Activated CD8-positive, alpha-beta memory T cell treated with anti-CD3 and anti-CD28 coated beads for 24 hours (primary cell): ENCODE measurements around the gene LRP1.
A peak's percentile ranks its signal among the peaks of the same experiment; 100 is the strongest.

ENCODE experiments used
- DNase-seq: peaks from one replicate; pipeline ENCODE4 v3.0.0-alpha.2; 2020

LRP1 gene

DNA sequence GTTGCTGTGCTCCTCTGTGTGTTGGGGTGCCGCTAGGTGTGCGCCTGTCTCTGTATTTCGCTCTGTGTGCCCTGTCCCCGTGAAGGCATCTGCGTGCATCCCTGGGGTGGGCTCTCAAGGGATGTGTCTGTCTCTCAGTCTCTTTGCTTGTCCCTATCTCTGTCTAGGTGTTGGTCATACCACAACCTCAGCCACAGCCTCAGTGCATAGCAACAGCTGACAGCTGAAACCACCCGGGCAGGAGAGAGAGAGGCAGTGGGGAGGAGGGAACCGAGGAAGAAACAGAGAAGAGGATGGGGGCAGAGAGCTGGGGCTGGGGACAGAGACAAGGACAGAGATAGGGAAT, 87.4 kb downstream of the LRP1 start:
- peak; percentile 69 for DNase-seq

DNA sequence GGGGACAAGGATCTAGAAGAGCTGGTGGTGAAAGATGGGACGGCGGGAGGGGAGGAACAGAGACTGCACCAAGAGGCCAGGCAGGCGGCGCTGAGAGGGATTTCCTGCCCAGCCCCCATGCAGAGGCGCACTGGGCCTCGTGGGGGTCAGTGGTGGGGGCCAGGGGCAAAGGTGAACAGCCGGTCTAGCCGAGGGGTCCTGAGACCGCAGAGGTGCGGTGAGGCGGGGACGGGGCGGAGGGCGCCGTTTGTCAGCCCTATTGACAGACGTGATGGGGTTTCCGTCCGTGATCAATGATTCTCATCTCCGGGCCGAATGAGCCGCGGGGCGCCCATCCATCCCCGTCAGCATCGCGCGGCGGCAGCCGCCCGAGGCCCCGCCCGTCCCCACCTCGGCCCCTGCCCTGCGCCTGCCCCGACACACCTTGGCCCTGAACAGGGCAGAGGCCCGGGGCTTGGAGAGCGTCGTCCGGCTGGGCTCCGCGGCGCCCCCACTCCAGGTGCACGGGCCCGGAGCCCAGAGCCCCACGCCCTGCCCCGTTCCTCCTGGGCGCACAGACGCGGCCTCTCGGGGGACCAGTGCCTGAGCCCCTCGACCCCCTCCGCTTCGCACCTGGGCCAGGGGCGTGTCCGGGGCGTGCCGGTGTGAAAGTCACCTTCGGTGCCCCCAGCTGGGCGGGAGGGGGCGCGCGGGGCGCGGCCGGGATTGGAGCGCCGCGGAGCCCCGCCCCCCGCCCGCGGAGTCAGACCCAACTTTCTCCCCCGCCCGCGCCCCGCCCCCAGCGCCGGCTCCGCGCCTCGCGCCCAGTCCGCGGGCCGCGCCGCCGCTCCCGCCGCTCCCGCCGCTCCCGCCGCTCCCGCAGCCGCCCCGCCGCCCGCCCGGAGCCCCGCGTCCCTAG, 88.0 kb downstream of the LRP1 start, which contains the start of gene NXPH4:
TSS of gene NXPH4 (plus strand) at position 781 of the 898 bp plus-strand sequence. CDS start 176 bp downstream, outside the sequence.
- DNase-seq: peak; percentile 78

DNA sequence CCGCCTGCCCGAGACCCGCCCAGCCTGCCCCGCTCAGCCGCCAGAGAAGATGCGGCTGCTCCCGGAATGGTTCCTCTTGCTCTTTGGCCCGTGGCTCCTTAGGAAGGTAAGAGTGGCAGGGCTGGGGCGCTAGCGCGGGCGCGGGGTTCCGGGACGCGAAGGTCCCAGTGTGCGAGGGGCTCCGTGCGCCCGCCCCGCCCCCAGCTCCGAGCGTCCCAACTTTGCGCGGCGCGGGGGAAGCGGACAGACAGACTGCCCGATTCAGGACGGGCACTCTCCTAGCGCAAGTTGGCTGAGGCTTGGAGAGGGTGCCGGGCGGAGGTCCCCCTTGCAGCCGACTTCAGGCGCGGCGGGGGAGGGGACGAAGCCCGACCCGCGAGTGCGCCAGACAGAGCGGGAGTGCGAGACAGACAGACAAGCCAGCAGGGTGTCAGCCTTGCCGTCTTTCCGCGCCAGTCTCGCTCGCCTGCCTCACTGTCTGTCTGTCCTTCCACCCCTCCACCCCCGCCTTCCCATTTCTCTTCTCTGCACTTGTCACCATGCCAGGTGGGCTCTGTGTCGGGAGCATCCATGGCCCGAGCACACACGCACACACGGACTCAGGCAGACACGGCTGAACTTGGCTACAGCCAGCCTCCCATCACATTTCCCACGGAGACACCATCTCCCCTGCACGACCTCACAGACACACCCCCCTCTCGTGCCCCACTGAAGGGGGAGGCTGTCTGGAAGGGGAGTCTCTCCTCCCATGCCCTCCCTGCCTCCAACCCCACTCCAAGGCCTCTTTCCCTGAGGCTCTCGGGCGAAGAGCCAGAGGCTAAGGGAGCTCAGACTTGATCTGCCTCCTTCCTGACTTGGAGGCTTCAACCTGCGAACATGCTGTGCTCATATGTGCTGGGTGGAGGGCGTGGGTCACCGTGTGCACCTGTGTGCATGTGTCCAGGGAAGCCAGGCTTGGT, 88.9 kb downstream of the LRP1 start:
- DNase-seq: peak; percentile 73

DNA sequence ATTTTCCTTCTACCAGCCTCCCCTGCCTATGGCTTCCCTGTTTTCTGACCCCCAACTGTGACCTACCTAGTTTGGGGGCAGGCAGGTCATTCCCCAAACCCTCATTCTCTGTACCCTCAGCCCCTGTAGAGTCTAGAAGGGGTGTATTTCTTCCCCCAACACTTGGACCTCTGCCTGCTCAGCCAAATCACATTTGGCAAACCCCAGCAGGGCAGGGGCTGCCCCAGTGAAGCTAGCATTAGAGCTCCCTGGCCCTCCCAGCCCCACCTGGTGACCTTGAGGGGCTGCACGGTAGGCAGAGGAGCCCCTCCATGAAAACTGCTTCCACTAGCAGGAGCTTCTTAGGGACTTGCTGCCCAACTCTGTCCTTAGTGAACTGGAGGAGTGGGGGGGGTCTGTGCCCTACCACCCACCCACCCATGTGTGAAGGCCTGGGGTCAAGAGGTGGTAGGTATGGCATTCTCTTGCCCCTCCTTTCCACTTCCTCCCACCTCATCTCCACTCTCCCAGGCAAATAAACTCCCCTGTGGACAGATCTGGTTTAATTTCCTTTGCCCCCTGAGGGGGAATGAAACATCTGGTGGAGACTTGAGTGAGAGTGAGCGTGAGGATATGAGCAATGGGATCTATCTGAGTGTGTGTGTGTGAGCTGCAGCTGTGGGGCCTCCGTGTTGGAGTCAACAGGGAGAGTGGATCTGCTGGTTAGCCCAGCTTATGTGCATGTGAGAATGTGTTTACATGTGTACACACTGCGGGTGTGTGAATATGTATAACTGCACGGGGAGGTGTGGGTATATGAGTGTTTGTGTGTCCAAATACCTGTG, 90.0 kb downstream of the LRP1 start:
- DNase-seq: no peak

DNA sequence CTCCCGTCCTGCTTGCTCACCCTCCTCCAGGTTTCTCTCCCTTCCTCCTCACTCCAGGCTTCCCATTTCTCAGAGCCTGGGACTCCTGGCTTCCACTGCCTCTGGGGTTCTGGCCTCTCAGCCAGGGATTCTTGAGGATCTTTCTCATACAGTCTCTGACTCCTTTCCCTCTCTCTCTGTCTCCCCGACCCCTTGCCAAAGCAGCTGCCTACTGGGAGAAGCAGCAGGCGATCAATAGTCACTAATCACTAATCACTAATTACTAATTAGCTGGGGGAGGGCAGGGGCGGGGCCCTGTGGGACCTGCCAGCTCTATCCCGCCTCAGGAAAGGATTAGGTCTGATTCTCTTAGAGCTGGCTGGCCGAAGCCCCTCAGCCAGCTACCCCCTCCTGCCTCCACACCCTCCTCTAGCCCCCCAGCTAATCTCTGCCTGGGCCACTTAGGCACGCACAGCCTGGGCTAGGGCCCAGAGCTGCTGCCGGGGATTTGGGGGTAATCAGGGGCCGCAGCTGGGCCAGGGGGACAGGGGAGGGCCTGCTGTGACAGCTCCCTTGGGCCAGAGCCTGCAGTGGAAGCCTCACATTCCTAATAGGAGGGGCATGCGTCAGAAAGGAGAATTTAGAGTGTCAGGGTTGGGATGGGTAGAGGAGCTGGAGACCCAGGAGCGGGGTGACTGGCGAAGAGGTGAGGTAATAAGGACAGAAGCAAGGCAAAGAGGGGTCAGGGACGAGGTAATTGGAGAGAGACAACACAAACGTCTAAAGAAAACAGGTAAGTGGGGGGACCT, 91.1 kb downstream of the LRP1 start:
- no peak for DNase-seq

DNA sequence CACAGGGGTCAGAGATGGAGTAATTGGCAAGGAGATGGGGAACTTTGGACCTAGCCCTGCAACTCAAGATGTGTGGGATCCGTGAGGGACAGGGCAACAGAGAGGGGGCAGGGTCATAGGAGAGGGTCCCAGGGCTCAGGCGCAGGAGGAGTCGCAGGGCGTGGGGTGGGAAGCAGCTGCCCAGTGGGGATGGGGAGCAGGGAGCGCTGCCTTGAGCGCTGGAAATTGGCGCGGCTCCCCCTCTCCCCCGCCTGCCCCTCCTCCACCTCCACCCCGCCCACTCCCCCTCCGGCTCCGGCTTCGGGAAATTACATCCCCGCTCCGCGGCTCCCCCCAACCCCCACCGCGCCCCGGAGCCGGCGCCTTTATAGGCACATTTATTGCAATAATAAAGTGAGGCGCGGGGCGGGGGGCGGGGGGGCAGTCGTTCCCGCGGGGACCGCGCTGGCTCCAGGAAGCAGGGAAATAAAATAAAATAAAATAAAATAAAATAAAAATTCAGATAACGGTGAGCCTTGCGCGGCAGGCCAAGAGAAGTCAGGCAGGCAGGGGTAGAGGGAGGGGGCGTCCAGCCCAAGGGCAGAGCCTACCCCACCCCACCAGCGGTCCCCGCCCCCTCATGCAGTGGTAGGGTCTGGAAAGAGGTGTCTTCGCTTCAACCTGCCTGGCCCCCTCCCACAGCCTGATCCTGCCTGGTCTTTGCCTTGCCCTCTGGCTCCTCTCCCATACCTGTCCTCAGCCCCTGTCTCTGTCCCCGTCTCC, 91.9 kb downstream of the LRP1 start:
- no peak for DNase-seq

DNA sequence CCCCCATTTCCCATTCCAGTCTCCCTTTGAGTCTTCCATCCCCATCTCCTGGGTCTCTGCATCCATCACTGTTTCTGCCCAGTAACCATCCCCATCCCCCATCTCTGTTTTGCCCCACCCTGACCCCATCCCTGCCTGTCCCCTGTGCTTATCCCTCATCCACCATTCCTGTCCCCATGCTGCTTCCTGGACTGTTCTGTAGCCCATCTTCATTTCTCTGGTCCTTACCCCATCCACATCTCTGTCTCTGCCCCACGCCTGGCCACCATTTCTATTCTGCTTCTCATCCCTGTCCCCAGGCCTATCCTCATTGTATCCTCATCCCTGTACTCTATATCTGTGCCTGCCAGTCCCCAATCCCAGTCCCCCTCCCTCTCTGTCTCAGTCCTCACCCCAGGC, 92.5 kb downstream of the LRP1 start:
- no peak for DNase-seq

DNA sequence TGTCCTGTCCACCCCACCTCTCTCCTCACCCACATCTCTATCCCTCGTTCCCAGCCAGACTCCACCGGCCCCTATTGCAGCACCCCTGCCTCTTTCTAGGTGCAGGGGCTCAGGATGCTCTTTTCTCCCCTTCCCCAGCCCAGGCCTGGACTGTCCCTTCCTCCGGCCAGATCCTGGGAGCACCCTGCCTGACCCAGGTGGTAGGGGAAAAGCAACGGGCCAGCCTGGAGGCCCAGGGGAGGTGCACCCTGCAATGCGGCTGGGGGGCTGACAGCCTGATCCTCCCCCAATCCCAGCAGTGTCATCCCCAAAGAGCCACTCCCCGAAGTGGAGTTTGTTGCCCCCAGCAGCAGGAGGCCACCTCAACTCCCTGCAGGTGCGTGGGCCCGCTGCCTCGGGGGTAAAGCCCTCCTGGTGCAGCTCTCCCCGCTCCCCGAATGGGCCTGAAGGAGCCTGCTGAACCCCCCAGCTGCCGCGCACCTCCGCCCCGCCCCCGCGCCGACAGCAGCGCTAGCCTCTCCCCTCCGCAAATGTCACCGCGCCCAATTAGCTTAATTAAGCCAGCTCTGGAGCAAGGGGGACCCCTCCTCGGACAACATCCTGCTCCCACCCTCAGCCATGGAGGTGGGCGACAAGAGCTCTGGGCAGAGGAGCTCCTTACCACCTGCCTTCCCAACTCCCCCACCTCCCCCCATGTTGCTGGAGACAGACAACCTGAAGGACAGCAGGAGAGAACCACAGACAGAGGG, 93.1 kb downstream of the LRP1 start:
- DNase-seq: no peak

DNA sequence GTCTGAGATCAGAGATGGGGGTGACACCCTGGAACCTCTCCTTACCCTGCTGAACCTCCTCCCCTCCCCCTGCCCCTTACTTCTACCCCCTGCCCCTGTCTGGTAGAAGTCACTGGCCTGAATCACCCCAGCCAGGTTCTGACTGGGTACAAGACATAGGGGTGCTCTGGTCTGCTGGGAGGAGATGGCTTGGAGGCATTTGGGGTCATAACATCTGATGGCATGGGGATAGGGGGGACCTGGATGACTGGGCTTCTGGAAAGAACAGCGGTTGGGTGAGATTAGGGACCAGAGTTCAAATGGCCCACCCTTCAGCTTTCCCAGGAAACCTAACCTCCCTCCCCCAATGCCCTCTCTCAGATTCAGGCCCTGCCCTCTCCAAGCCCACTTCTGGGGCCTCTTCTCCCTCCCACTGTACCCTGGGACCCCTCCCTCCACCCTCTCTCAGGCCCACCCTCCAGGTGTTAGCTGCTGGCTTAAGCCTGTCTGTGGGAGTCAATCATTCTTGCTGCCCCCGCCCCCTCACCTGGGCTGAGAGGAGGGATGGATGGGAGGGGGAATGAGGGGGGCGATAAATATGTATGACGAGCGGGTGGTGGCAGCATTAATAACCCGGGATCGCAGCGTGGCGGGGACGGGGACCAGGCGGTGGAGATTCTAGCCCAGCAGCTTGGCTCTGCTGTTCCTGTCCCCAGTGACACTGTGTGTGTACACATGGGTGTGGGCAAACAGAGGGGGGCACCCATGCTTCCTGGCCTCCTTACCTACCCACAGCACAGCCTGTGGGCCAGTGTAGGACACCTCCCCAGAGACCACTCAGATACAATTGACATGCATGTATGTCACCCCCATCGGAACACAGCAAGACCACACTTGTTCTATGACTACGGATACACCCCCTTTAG, 94.3 kb downstream of the LRP1 start:
- DNase-seq: no peak

DNA sequence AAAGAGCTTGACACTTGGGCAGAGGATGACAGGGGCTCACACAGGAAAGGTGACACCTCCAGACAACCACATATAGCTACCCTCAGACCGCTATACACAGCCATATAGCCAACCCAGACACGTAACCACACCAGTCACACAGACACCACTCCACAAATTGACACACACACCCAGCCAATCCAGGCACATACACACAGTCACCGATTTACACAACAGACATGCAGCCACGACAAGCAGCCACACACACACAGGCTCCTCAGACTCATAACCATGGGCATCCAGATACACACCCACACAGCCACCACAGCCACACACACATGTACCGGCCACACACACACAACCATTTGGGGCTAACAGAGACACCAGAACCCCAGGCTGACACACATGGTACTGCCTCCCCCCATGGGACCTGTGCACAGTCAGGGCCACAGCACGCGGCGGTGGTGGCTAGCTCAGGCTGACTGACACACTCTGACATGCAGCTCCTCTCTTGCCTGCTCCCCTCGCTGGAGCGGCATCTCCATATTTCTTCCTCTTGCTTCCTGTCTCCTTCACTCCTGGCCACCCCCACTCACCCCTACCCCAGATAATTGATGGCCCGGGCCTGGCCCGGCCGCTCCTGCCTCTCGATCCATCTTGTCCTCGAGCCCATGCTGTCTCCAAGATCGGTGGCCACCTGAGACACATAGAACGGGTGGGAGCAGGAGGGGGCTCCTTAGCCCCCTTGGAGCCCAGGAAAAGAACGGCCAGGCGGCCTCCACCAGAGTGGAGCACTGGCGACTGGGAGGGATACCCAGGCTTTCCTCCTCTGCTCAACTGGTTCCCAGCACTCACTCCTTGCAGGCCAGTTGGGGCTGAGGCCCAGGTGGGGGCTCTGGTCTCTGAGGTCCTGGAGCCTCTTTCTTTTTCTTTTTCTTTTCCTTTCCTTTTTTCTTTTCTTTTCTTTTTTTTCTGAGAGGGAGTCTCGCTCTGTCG, 95.2 kb downstream of the LRP1 start:
- peak; percentile 69 for DNase-seq

DNA sequence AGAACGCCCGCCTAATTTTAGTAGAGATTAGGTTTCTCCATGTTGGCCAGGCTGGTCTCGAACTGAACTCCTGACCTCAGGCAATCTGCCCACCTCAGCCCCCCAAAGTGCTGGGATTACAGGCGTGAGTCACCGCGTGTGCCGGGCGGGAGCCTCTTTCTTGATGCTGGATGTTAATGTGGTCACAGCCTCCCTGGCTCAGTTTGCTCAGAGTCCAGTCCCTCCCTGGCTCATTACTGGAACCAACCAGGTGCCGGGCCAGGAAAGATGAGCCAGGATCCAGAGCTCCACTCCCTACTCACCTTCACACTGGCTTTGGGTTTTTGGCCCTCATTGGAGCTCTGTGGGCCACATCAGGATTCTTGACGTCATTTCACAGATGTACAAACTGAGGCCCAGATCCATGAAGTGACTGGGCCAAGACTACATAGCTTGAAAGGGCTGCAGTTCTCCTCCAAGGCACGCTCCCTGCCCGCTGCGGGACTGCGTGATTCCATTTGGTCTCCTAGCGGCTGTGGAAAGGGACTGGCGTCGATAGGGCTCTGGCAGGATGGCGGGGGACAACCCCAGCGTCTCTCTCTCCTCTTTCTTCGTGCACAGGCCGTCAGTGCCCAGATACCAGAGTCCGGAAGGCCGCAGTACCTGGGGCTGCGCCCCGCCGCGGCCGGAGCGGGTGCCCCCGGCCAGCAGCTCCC, 96.1 kb downstream of the LRP1 start:
- no peak for DNase-seq

DNA sequence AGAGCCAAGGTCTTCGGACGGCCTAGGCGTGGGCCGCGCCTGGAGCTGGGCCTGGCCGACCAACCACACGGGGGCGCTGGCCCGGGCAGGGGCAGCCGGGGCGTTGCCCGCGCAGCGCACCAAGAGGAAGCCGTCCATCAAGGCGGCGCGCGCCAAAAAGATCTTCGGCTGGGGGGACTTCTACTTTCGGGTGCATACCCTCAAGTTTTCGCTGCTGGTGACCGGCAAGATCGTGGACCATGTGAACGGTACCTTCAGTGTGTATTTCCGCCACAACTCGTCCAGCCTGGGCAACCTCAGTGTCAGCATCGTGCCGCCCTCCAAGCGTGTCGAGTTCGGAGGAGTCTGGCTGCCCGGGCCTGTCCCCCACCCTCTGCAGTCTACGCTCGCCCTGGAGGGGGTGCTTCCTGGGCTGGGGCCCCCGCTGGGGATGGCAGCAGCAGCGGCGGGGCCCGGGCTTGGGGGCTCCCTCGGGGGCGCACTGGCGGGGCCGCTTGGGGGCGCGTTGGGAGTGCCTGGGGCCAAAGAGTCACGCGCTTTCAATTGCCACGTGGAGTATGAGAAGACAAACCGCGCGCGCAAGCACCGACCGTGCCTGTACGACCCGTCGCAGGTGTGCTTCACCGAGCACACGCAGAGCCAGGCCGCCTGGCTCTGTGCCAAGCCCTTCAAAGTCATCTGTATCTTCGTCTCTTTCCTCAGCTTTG, 96.8 kb downstream of the LRP1 start:
- peak; percentile 80 for DNase-seq

DNA sequence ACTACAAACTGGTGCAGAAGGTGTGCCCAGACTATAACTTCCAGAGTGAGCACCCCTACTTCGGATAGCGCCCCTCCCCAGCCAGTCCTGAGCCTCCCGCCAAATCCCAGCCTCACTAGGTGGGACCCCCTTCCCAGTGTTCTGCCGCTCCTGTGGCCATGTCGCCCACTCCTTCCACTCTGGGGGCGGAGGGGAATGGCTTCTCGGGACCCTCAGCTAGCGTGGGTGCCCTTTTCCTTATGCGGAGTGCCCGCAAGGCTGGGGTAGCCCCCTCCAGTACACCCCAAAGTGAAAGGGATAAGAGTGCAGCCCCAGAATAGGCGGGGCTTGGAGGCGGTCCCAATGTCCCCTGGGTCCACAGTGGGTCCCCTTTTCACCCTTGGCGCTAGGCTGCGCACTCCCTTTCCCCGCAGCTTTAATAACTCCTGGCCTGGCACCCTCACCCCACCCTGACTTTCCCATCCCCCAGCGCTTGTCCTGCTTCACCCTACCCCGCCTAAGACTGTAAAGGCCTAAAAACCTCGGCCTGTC, 97.5 kb downstream of the LRP1 start:
- DNase-seq: peak; percentile 57

DNA sequence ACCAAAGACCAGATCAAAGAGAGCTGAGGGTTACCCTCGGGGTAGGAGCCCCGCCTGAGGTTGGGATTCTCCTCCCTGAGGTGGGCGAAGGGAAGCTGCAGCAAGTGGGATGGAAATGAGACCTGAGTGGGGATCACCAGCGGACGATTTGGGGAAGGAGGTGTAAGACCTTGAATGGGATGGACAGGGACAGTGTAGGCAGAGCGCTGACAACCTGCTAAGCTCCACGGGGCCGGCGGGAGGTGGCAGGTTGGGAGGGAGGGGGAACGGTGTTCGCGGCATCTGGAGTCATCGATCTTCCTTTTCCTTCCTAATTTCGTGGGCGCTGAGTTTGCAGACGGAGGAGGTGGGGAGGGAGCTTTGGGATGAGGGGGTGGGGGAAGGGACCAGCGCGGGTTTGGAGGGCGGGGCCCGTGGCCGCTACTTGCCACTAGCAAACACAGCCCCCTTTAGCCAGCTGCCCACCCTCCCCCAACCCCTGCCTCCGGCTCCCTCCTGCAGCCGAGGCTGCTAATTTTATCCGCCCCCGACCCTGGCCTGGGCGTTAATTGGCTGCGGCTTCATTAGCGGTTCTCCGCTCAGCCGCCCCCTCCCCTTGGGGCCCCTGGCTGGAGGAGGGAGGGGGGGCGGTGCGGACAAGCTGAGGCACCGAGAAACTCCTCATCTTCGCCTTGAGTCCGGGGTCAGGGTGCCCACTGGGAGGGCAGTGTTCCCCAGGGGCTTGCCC, 98.5 kb downstream of the LRP1 start:
- peak; percentile 59 for DNase-seq

DNA sequence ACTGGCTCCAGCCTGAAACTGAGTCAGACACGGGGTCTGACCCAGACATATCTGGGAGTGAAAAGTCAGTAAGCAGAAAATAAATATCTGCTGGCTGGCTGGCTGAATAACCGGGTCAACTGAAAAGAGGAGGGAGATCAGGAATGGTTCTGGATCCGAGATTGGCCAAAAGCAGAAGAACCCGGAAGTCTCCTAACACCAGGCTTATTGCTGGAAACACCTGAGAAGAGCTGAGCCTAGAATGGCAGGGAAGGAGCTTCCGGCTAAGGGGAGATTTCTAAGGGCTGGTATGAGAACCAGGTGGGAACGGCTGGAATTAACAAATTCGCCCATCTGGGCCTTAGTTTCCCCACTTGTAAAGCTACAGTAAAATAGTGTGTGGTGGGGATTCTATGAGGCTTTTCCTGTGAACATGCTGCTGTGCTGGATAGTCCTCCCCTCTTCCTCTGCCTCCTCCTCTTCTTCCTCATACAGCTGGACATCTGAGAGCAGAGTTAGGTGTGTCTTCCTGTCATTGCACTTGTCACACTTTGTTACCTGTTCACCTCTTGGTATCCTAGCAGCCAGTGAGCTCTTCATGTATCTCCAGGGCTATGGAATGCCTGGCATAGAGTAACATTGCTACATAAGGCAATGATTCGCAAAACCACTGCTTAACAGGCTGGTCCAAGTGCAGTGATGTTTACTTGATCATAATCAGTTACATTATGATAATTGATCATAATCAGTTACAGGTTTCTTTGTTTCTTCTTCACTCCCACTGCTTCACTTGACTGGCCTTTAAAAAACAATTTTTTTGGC, 99.2 kb downstream of the LRP1 start:
- DNase-seq: no peak
